Nephron progenitor cell (in vitro differentiated cells): ENCODE data around the gene GDPD2.

Source experiments
- DNase-seq: peaks from one replicate; pipeline ENCODE4 v3.0.0; 2021
- H3K27ac Mint-ChIP-seq: 2 replicates; pipeline ENCODE4 v1.8.0; 2021; ENCODE audit warnings: mild to moderate bottlenecking, moderate library complexity, mixed read lengths
- H3K27me3 Mint-ChIP-seq: 2 replicates; pipeline ENCODE4 v1.8.0; 2021; ENCODE audit warnings: mild to moderate bottlenecking, low read depth, mixed read lengths; ENCODE audit not compliant: poor library complexity
- H3K36me3 Mint-ChIP-seq: 2 replicates; pipeline ENCODE4 v1.8.0; 2021; ENCODE audit warnings: low read depth, mixed read lengths
- H3K4me1 Mint-ChIP-seq: 2 replicates; pipeline ENCODE4 v1.8.0; 2021; ENCODE audit warnings: mixed read lengths
- H3K4me3 Mint-ChIP-seq: 2 replicates; pipeline ENCODE4 v1.8.0; 2021; ENCODE audit warnings: mild to moderate bottlenecking, moderate library complexity, mixed read lengths
- H3K9me3 Mint-ChIP-seq: 2 replicates; pipeline ENCODE4 v1.8.0; 2021; ENCODE audit warnings: mild to moderate bottlenecking, moderate library complexity, mixed read lengths
- CTCF ChIP-seq: fragments of 200-600 bp; sonication (generic); IDR thresholded peaks from 2 replicates; pipeline ENCODE4 v1.5.0; 2021; ENCODE audit warnings: antibody characterized with exemption

The GDPD2 gene

DNA sequence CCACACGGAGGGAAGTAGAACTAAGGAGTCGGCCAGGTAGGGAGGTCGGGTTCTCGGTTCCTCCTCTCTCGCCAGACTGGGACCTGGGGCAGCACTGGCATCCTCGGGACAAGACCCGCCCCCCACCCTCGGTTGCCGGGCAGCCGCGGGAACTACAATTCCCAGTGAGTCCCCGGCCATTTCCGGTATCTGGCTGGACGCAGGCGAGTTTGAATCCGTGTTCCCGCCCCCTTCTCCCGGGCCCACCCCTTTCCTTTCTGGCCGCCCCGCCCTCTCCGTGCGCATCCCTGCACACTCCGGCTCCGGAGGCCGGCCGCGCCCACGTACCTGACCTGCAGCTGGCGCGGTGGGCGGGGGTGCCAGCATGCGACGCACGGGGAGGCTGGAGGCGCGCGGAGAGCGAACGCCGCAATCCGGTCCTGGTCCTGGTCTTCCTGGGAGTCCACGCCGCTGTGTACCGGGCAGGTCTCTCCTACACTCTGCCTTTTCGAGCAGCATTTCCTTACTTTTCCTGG is 11.3 kb downstream of the GDPD2 start:
- DNase-seq, result peak; percentile 89
- TF ChIP-seq CTCF, result no peak
- H3K4me1 Mint-ChIP-seq, result peaks cover 18% of the 10 kb centered on the region
- H3K9me3 Mint-ChIP-seq, result peaks cover 37% of the 10 kb centered on the region
- H3K4me3 Mint-ChIP-seq, result peak overlapping the region; percentile 92
- H3K36me3 Mint-ChIP-seq, result no peaks in the 10 kb centered on the region
- peak overlapping the region; percentile 96 for H3K27ac Mint-ChIP-seq
- H3K27me3 Mint-ChIP-seq, result peaks cover 45% of the 10 kb centered on the region

GRCh38 chrX:70434914-70435586 is 11.9 kb downstream of the GDPD2 start:
- Mint-ChIP-seq H3K4me1 (peaks cover 18% of the 10 kb centered on the region), H3K27ac (no peak overlapping the region), H3K4me3 (peak overlapping the region; percentile 92), H3K27me3 (peaks cover 50% of the 10 kb centered on the region), H3K36me3 (no peaks in the 10 kb centered on the region), H3K9me3 (peaks cover 41% of the 10 kb centered on the region)
- DNase-seq, result no peak
- no peak for TF ChIP-seq CTCF

DNA sequence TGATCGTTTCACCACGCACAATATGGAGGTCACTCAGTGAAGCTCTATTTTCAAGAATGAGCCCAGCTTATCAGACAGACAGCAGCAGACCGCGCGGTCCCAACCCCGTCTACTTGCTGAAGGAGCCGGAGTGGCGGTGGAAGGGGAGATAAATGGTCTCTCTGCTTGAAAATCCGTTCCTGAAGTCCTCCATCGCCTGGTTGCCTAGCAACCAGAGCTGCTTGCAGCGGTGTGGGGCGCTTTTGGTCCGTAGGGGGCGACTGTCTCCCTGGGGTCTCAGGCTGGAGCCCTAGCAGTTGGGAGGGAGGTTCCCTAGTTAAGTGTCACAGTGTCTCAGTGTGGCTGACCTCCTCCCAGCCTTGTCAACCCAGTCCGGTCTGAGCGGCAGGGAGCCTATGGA is 13.2 kb downstream of the GDPD2 start:
- DNase-seq, result peak; percentile 45
- TF ChIP-seq CTCF, result peak; percentile 7
- H3K4me3 Mint-ChIP-seq, result peak overlapping the region; percentile 58
- H3K9me3 Mint-ChIP-seq, result peaks cover 53% of the 10 kb centered on the region
- peaks cover 61% of the 10 kb centered on the region for H3K27me3 Mint-ChIP-seq
- H3K4me1 Mint-ChIP-seq, result peaks cover 18% of the 10 kb centered on the region
- H3K27ac Mint-ChIP-seq, result no peak overlapping the region
- no peaks in the 10 kb centered on the region for H3K36me3 Mint-ChIP-seq

GRCh38 chrX:70437011-70437410 is 13.9 kb downstream of the GDPD2 start:
- DNase-seq, result no peak
- no peaks in the 10 kb centered on the region for H3K36me3 Mint-ChIP-seq
- H3K9me3 Mint-ChIP-seq, result peaks cover 59% of the 10 kb centered on the region
- H3K27ac Mint-ChIP-seq, result no peak overlapping the region
- peaks cover 18% of the 10 kb centered on the region for H3K4me1 Mint-ChIP-seq
- TF ChIP-seq CTCF, result no peak
- no peak overlapping the region for H3K4me3 Mint-ChIP-seq
- H3K27me3 Mint-ChIP-seq, result peaks cover 66% of the 10 kb centered on the region

GRCh38 chrX:70437921-70438665 is 15.0 kb downstream of the GDPD2 start:
- no peak overlapping the region for H3K4me3 Mint-ChIP-seq
- DNase-seq, result no peak
- H3K36me3 Mint-ChIP-seq, result no peaks in the 10 kb centered on the region
- no peak overlapping the region for H3K27ac Mint-ChIP-seq
- TF ChIP-seq CTCF, result no peak
- H3K4me1 Mint-ChIP-seq, result peaks cover 16% of the 10 kb centered on the region
- peaks cover 53% of the 10 kb centered on the region for H3K9me3 Mint-ChIP-seq
- H3K27me3 Mint-ChIP-seq, result peaks cover 77% of the 10 kb centered on the region
